IPS DF 6.9 (cell line): ENCODE measurements around the gene TTLL9.

Experiments used
- DNase-seq: peaks from one replicate; pipeline ENCODE4 v3.0.0-alpha.2; 2013; ENCODE audit warnings: low read depth, low spot score
- H3K27ac ChIP-seq: one replicate; pipeline ENCODE4 v1.5.1; 2013; ENCODE audit warnings: low read length, control low read depth
- H3K27me3 ChIP-seq: 2 replicates; pipeline ENCODE4 v1.6.1; 2013; ENCODE audit warnings: mild to moderate bottlenecking, low read length; ENCODE audit not compliant: control insufficient read depth, insufficient read depth
- H3K36me3 ChIP-seq: 2 replicates; pipeline ENCODE4 v1.6.1; 2013; ENCODE audit warnings: low read length; ENCODE audit not compliant: control insufficient read depth, insufficient read depth
- H3K4me1 ChIP-seq: 2 replicates; pipeline ENCODE4 v1.6.1; 2013; ENCODE audit warnings: low read length; ENCODE audit not compliant: control insufficient read depth, insufficient read depth
- H3K4me3 ChIP-seq: 2 replicates; pipeline ENCODE4 v1.5.1; 2013; ENCODE audit warnings: mild to moderate bottlenecking, low read length
- H3K9me3 ChIP-seq: 2 replicates; pipeline ENCODE4 v1.6.1; 2013; ENCODE audit warnings: low read length, inconsistent platforms; ENCODE audit not compliant: control insufficient read depth, insufficient read depth
- WGBS: extraction: QIAGEN DNeasy Blood & Tissue Kit; methylation state at CpG from one replicate; pipeline ENCODE4 v1.1.7; 2013; ENCODE audit warnings: mixed read lengths, missing lambda C conversion rate; ENCODE audit not compliant: insufficient read length, insufficient coverage; 5-methylcytosine and 5-hydroxymethylcytosine counted together

The TTLL9 gene

DNA sequence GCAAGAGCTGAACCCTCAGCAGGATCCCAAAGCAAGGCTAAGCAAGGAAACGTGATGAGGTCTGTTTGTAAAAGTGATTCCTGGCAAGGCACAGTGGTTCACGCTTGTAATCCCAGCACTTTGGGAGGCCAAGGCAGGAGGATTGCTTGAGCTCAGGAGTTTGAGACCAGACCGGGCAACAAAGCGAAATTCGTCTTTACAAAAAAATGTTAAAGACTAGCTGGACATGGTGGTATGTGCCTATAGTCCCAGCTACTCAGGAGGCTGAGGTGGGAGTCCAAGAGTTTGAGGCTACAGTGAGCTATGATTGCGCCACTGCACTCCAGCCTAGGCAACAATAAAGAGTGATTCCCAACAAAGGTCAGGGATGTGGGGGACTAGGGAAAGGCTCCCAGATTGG, 93.5 kb downstream of the TTLL9 start:
- H3K36me3 ChIP-seq = no peaks in the 10 kb centered on the region
- no CpG with 5 or more reads among the region's 6 CpGs for WGBS
- no peaks in the 10 kb centered on the region for H3K9me3 ChIP-seq
- DNase-seq = no peak
- H3K4me1 ChIP-seq = no peaks in the 10 kb centered on the region
- H3K27ac ChIP-seq = no peak overlapping the region
- H3K27me3 ChIP-seq = no peaks in the 10 kb centered on the region
- no peak overlapping the region for H3K4me3 ChIP-seq

DNA sequence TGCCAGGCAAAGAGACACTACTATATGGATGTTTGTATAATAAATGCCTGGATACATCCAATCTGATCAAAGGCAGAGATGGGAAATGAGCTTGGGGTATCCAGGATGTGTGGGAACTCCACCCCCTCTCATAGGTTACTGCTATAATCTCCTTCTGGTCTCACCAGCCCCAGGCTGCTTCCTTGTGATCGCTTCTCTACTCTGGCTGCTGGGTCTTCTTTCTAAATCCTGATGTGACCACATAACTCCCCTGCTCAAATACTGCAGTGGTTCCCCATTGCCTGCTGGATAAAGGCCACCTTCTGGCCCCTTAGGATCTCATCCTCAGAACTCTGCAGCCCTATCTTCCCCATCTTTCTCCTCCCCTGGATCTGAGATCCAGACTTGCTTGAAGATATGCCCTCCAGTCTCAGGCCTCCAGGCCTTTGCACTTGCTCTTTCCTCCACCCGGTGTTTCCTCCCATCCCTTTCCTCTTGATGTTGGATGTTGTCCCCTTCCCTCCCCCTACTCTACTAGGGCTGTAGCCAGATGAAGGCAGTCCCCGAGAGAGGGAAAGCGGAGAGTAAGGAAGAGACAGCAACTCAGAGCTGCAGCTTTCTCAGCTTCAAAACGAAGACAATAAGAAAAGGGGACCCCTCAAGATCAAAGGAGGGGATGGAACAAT, 96.7 kb downstream of the TTLL9 start:
- Histone ChIP-seq H3K36me3 (no peaks in the 10 kb centered on the region), H3K4me1 (no peaks in the 10 kb centered on the region), H3K9me3 (no peaks in the 10 kb centered on the region), H3K27ac (no peak overlapping the region), H3K4me3 (peak overlapping the region; percentile 8; the same call in 1 of the 2 replicates), H3K27me3 (no peaks in the 10 kb centered on the region)
- no CpG with 5 or more reads among the region's 5 CpGs for WGBS
- DNase-seq = no peak

DNA sequence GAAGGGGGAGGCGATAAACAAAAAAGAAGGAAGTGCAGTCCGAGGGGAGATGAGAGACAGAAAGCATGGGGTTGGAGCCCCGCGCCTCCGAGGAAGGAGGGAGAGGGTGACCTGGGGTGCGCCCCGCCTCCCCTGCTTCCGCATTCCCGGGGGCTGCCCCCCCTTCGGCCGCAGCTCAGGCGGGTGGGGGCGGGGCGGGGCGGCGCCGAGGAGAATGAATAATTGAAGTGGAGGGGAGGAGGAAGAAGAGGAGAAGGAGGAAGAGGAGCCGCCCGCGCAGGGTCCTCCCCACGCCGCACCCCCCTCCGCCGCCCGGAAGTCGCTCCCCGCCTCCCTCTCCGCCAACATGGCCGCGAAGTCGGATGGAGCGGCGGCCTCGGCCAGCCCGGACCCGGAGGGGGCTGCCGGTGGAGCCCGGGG, 97.4 kb downstream of the TTLL9 start, which contains the start of gene XKR7:
Gene XKR7, plus strand, starts transcription at position 322 of the 420 bp plus-strand sequence. Its CDS starts 25 bp downstream, at position 347.
- no peak for DNase-seq
- Histone ChIP-seq H3K9me3 (no peaks in the 10 kb centered on the region), H3K36me3 (no peaks in the 10 kb centered on the region), H3K27me3 (no peaks in the 10 kb centered on the region), H3K4me1 (no peaks in the 10 kb centered on the region), H3K27ac (no peak within 1 kb of the TSS), H3K4me3 (peak within 1 kb of the TSS; percentile 45; the same call in 1 of the 2 replicates)
- WGBS = no CpG with 5 or more reads among the region's 38 CpGs

DNA sequence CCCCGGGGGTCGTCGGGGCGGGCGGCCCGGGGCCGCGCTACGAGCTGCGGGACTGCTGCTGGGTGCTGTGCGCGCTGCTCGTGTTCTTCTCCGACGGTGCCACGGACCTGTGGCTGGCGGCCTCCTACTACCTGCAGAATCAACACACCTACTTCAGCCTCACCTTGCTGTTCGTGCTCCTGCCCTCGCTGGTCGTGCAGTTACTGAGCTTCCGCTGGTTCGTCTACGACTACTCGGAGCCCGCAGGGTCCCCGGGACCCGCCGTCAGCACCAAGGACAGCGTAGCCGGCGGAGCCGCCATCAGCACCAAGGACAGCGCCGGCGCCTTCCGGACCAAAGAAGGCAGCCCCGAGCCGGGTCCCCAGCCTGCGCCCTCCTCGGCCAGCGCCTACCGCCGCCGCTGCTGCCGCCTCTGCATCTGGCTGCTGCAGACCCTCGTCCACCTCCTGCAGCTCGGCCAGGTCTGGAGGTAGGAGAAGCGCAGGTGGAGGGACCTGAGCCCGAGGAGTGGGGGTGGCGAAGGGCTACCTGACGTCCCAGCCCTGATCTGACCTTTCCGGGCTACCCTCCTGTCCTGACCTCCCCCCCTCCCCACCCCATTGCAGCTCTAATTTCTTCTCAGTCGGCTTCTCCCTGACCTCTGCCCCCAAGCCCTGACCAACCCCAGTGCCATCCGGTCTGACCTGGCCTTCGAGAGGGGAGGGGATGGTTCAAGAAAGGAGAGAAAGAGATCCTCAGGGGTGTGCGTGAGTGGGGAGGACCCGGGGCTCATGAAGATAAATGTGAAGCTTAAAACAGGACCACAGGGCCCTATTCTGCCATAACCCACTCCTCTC, 98.1 kb downstream of the TTLL9 start:
- no CpG with 5 or more reads among the region's 57 CpGs for WGBS
- Histone ChIP-seq H3K9me3 (no peaks in the 10 kb centered on the region), H3K4me1 (no peaks in the 10 kb centered on the region), H3K27me3 (no peaks in the 10 kb centered on the region), H3K27ac (no peak overlapping the region), H3K4me3 (peak overlapping the region; percentile 45; the same call in 1 of the 2 replicates), H3K36me3 (no peaks in the 10 kb centered on the region)
- DNase-seq = peak; percentile 63

DNA sequence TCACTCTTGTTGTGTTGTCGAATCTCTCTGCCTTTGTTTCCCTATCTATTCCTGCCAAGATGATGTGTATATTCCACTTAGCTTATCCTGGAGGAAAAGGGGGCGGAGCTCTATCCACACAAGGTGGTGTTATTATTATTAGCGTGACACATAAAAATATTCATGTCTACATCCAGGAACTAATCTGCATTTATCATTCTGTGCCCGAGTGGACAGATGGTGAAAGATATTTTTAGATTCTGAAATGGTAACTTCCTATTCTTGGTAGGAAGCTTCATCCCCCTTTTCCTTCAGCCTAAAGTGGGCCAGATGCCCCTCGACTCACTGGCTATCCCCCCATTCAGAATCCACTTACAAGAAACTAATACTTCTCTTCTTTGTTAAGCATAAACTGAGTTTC, 99.6 kb downstream of the TTLL9 start:
- no peaks in the 10 kb centered on the region for H3K27me3 ChIP-seq
- WGBS = no CpG with 5 or more reads among the region's 5 CpGs

DNA sequence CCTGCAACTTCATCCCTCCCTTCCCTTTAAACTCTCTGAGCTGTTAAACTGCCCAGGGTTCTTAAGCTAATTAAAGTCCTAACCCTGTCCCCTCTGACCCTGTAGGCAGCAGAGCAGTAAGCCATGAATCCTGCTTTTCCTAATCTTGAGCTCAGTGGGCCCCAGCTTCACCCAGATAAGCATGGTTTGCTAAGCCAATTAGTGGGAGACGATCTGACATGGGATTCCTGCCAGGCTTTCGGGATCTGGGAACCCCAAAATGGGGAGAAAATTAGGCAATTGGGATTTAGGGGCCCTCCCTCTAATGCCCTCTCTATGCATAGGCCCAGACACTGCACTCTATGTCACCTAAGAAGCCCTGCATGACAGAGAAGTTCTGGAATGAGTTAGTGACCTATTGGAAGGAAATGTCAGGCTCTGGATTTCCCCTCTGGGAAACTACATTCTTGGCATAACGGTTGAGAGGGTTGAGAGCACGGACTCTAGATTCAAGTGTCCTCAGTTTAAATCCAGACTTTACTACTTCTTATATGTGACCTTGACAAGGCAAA, 102.1 kb downstream of the TTLL9 start:
- no CpG with 5 or more reads among the region's 4 CpGs for WGBS

More for the DNA sequence above, 99.6 kb downstream of the TTLL9 start:
- no peak overlapping the region for H3K4me3 ChIP-seq
- no peak overlapping the region for H3K27ac ChIP-seq
- peaks cover 3% of the 10 kb centered on the region; the same call in 1 of the 2 replicates for H3K4me1 ChIP-seq
- H3K9me3 ChIP-seq = no peaks in the 10 kb centered on the region
- DNase-seq = no peak
- no peaks in the 10 kb centered on the region for H3K36me3 ChIP-seq

DNA sequence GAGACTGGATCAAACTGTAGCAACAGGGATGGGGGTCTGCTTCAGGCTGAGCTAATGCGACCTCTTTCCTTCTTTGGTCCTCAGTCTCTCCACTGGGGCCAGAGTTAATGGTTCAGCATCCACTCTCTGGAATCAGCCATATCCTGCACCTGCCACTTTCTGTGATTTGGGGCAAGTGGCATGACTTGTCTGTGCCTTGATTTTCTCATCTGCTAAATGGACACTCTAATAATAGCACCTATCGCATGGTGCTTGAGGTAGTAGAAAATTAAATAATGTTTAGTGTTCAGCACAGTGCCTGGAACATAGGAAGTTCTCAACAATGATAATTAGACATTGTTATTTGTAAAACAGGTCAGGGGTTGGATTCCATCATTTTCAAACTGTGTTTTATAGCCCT, 103.9 kb downstream of the TTLL9 start:
- H3K27ac ChIP-seq = no peak overlapping the region
- no CpG with 5 or more reads among the region's 2 CpGs for WGBS
- peaks cover 3% of the 10 kb centered on the region; the same call in 1 of the 2 replicates for H3K4me1 ChIP-seq

More for the DNA sequence above, 102.1 kb downstream of the TTLL9 start:
- no peak overlapping the region for H3K27ac ChIP-seq
- peaks cover 3% of the 10 kb centered on the region; the same call in 1 of the 2 replicates for H3K4me1 ChIP-seq
- no peaks in the 10 kb centered on the region for H3K9me3 ChIP-seq
- H3K27me3 ChIP-seq = no peaks in the 10 kb centered on the region
- DNase-seq = no peak
- H3K4me3 ChIP-seq = no peak overlapping the region
- no peaks in the 10 kb centered on the region for H3K36me3 ChIP-seq

DNA sequence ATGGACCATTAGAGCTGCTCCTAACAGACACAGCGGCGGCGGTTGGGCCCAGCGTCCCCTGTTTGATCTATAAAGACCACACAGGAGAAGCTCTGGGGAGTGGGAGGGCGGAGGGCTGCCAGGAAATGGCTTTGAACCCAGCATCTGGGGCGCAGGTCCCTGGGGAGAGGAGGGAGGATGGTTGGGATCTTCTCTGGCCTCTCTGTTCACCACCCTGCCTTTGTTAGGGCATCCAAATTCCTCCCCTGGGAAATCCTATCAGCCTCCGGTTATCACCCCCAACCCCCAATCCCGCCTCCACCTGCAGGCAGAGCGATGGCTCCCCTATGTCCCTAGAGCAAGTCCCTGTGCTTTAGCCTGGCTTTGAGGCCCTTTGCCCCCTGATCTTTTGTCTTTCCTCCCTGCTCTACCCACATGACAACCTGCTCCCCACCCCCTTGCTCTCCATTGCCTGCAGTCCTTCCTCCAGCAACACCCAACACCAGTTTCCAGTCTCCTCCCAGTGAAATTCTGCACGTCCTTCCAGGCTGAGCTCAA, 104.6 kb downstream of the TTLL9 start:
- Histone ChIP-seq H3K4me3 (no peak overlapping the region), H3K36me3 (no peaks in the 10 kb centered on the region), H3K4me1 (peaks cover 3% of the 10 kb centered on the region; the same call in 1 of the 2 replicates), H3K9me3 (no peaks in the 10 kb centered on the region), H3K27ac (no peak overlapping the region), H3K27me3 (no peaks in the 10 kb centered on the region)
- no peak for DNase-seq
- WGBS = no CpG with 5 or more reads among the region's 10 CpGs

More for the DNA sequence above, 103.9 kb downstream of the TTLL9 start:
- H3K4me3 ChIP-seq = no peak overlapping the region
- H3K36me3 ChIP-seq = no peaks in the 10 kb centered on the region
- no peaks in the 10 kb centered on the region for H3K9me3 ChIP-seq
- H3K27me3 ChIP-seq = no peaks in the 10 kb centered on the region
- no peak for DNase-seq

DNA sequence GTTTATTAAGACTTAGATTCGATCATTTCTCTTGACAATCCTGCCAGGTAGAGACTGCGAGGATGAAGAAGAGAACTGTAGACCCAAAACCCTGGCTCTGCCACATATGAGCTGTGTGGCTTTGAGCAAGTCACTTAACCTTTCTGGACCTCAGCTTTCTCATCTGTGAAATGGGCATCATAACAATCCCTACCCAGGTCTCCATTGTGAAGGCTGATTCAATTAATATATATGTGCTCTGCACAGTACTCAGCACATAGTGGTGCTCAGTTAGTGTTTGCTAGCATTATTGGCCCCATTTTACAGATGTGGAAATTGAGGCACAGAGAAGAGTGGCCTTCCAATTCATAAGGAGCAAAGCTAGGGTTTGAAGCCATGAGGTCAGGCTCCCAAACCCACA, 105.4 kb downstream of the TTLL9 start:
- Histone ChIP-seq H3K27me3 (no peaks in the 10 kb centered on the region), H3K4me3 (no peak overlapping the region), H3K4me1 (peaks cover 3% of the 10 kb centered on the region; the same call in 1 of the 2 replicates), H3K9me3 (no peaks in the 10 kb centered on the region), H3K27ac (no peak overlapping the region), H3K36me3 (no peaks in the 10 kb centered on the region)
- no CpG with 5 or more reads among the region's 2 CpGs for WGBS
- DNase-seq = no peak

DNA sequence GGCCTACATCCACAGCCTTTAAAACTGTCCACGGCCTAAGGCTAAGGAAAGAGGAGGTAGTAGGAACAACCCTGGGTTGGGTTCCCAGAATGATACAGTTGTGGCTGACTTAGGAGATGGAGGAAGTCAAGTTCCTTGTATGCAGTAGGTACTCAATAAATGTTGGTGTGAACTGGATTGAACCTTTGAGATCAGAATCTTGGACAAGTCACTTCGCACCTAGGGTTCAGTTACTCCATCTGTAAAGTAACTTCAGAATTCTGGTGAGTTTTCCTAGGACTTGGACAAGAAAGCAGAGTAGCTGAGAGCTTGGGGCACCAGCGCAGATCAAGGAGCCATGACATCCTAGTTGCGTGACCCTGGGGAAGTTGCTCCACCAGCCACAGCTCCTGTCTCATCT, 106.6 kb downstream of the TTLL9 start:
- no peaks in the 10 kb centered on the region for H3K36me3 ChIP-seq
- H3K9me3 ChIP-seq = no peaks in the 10 kb centered on the region
- H3K4me1 ChIP-seq = peaks cover 3% of the 10 kb centered on the region; the same call in 1 of the 2 replicates
- no CpG with 5 or more reads among the region's 4 CpGs for WGBS
- H3K27me3 ChIP-seq = no peaks in the 10 kb centered on the region
- no peak overlapping the region for H3K27ac ChIP-seq
- no peak for DNase-seq
- H3K4me3 ChIP-seq = no peak overlapping the region
